ACHN (cell line): ENCODE results near the gene SWT1.
"Not testable (repeated sequence)": the region's sequence is repeated elsewhere in the genome, so short reads cannot be mapped to it uniquely, and the experiment has no call there.

Experiments used
- DNase-seq: peaks from one replicate; pipeline ENCODE4 v3.0.0-alpha.2; 2015
- in situ Hi-C: cut with HindIII; loops from 2 replicates; pipeline ENCODE4 v1.10.0; 2017; ENCODE audit warnings: low sequenced_read_pairs, low pct_ligation_motif_present, low pct_unique_long_range_greater_than_20kb

SWT1 gene

GRCh38 chr1:185309566-185309965 lies 152.6 kb downstream of the SWT1 start:
- in situ Hi-C loops, result no loop called here
- DNase-seq, result no peak

GRCh38 chr1:185311589-185312225 lies 154.7 kb downstream of the SWT1 start:
- in situ Hi-C loops, result no loop called here
- DNase-seq, result no peak

- in situ Hi-C loops, result no loop called here
- no peak for DNase-seq
These were observed 155.6 kb downstream of the SWT1 start for GRCh38 chr1:185312361-185313138.

GRCh38 chr1:185314411-185314810 lies 157.4 kb downstream of the SWT1 start:
- in situ Hi-C loops, result no loop called here
- DNase-seq, result no peak

GRCh38 chr1:185315445-185316071 lies 158.6 kb downstream of the SWT1 start:
- in situ Hi-C loops, result no loop called here

GRCh38 chr1:185316163-185317033 lies 159.4 kb downstream of the SWT1 start:
- in situ Hi-C loops, result no loop called here
- peak; percentile 89 for DNase-seq

More at GRCh38 chr1:185315445-185316071, 158.6 kb downstream of the SWT1 start:
- no peak for DNase-seq

GRCh38 chr1:185317034-185317885 lies 160.3 kb downstream of the SWT1 start, which contains the start of gene IVNS1ABP:
Gene IVNS1ABP, minus strand, starts transcription at chr1:185317243. Its CDS starts 7,750 bp downstream, at chr1:185309493.
- DNase-seq, result peak; percentile 92
- in situ Hi-C loops, result no loop called here

GRCh38 chr1:185317886-185318310 lies 160.9 kb downstream of the SWT1 start:
- peak; percentile 60 for DNase-seq
- in situ Hi-C loops, result no loop called here

GRCh38 chr1:185318431-185319138 lies 161.6 kb downstream of the SWT1 start:
- DNase-seq, result no peak
- in situ Hi-C loops, result no loop called here

- DNase-seq, result no peak
- in situ Hi-C loops, result no loop called here
These were observed 162.1 kb downstream of the SWT1 start for GRCh38 chr1:185319139-185319475.

GRCh38 chr1:185321104-185321503 lies 164.1 kb downstream of the SWT1 start:
- in situ Hi-C loops, DNase-seq: not testable (repeated sequence)

- DNase-seq, in situ Hi-C loops: not testable (repeated sequence)
These were observed 164.8 kb downstream of the SWT1 start for GRCh38 chr1:185321653-185322221.

GRCh38 chr1:185322636-185323035 lies 165.7 kb downstream of the SWT1 start:
- DNase-seq, result no peak
- in situ Hi-C loops, result no loop called here

- DNase-seq, result no peak
- in situ Hi-C loops, result no loop called here
These were observed 167.2 kb downstream of the SWT1 start for GRCh38 chr1:185324118-185324517.

- in situ Hi-C loops, result no loop called here
- no peak for DNase-seq
These were observed 168.4 kb downstream of the SWT1 start for GRCh38 chr1:185325413-185325812.

- DNase-seq, result no peak
- in situ Hi-C loops, result no loop called here
These were observed 171.3 kb downstream of the SWT1 start for GRCh38 chr1:185328255-185328654.

- in situ Hi-C loops, result no loop called here
- no peak for DNase-seq
These were observed 177.2 kb downstream of the SWT1 start for GRCh38 chr1:185334182-185334581.
